Measurements from ENCODE around the gene SMYD3. TPM values are rescaled to one million over a fixed set of nuclear protein-coding genes. Genes with fewer than 3 reads are reported as not detected.

SMYD3 gene
- total and polyA plus RNA-seq, 11 donors: 6.3 to 12.1 (median 9.5) TPM

GRCh38 chr1:246208105-246208504 is 299.0 kb downstream of the SMYD3 start:
- no peak overlapping the region for H3K4me3 ChIP-seq
- no peaks in the 10 kb centered on the region for H3K4me1 ChIP-seq
- intact Hi-C loops (cut with DNase I): no loop called here
- H3K27me3 ChIP-seq: no peaks in the 10 kb centered on the region
- TF ChIP-seq CTCF (IDR thresholded peaks at IDR 0.05) (no peak), POLR2A (IDR thresholded peaks at IDR 0.05) (no peak)
- H3K27ac ChIP-seq: no peak overlapping the region
- ATAC-seq (no peak), DNase-seq (no peak)
- 75 to 91% (median 84%) methylated on average over 2 of the region's 2 CpGs for WGBS, 4 donors
- no peaks in the 10 kb centered on the region for H3K9me3 ChIP-seq
- H3K36me3 ChIP-seq: no peaks in the 10 kb centered on the region

DNA sequence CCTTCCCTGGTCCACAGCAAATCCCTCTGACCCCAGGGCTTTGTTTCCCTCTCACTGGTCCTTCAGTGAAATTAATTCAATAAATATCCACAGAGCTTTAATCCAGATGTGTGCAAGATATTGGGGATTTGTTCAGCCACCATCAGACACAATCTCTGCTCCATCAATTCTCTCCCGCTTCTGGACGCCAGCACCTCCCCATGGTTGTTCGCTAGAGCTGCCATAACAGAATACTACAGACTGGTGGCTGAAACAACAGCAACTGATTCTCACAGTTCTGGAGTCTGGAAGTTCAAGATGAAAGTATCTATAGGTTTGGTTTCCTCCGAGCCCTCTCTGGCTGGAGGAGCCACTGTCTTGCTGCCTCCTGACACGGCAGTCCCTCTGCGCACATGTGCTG is 303.9 kb downstream of the SMYD3 start:
- TF ChIP-seq CTCF (IDR thresholded peaks at IDR 0.05): no peak
- TF ChIP-seq POLR2A (IDR thresholded peaks at IDR 0.05): no peak
- Histone ChIP-seq H3K27ac (no peak overlapping the region), H3K36me3 (no peaks in the 10 kb centered on the region), H3K9me3 (no peaks in the 10 kb centered on the region), H3K4me1 (peaks cover 0 to 7% (median 0%) of the 10 kb centered on the region in 12 donors), H3K4me3 (no peak overlapping the region), H3K27me3 (no peaks in the 10 kb centered on the region)
- intact Hi-C loops (cut with DNase I): no loop called here
- no peak for DNase-seq
- 91 to 100% (median 97%) methylated on average over 6 of the region's 6 CpGs for WGBS, 4 donors
- ATAC-seq: no peak

- H3K9me3 ChIP-seq: no peaks in the 10 kb centered on the region
- no peak overlapping the region for H3K4me3 ChIP-seq
- no peaks in the 10 kb centered on the region for H3K27me3 ChIP-seq
- H3K27ac ChIP-seq: no peak overlapping the region
- 87 to 94% (median 91%) methylated on average over 4 of the region's 4 CpGs for WGBS, 4 donors
- intact Hi-C loops (cut with DNase I): no loop called here
- DNase-seq: no peak
- no peak for ATAC-seq
- no peak for TF ChIP-seq CTCF (IDR thresholded peaks at IDR 0.05)
- no peak for TF ChIP-seq POLR2A (IDR thresholded peaks at IDR 0.05)
- H3K36me3 ChIP-seq: no peaks in the 10 kb centered on the region
- peaks cover 0 to 7% (median 0%) of the 10 kb centered on the region in 12 donors for H3K4me1 ChIP-seq
These were observed 306.3 kb downstream of the SMYD3 start for GRCh38 chr1:246200738-246201137.

DNA sequence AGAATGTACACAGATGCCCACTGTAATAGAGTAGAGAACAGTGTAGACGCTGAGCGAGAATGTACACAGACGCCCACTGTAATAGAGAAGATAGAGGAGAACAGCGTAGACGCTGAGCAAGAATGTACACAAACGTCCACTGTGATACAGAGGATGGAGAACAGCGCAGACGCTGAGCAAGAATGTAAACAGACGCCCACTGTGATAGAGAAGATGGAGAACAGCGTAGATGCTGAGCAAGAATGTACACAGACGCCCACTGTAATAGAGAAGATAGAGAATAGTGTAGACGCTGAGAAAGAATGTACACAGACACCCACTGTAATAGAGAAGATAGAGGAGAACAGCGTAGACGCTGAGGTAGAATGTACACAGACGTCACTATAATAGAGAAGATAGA is 306.9 kb downstream of the SMYD3 start:
- Histone ChIP-seq H3K27ac (no peak overlapping the region), H3K9me3 (no peaks in the 10 kb centered on the region), H3K4me3 (no peak overlapping the region), H3K36me3 (no peaks in the 10 kb centered on the region), H3K27me3 (no peaks in the 10 kb centered on the region), H3K4me1 (peaks cover 0 to 7% (median 0%) of the 10 kb centered on the region in 12 donors)
- no peak for TF ChIP-seq CTCF (IDR thresholded peaks at IDR 0.05)
- no peak for TF ChIP-seq POLR2A (IDR thresholded peaks at IDR 0.05)
- intact Hi-C loops (cut with DNase I): no loop called here
- no peak for ATAC-seq
- 90 to 95% (median 91%) methylated on average over 15 of the region's 15 CpGs for WGBS, 4 donors
- DNase-seq: no peak

All from heart left ventricle (tissue), 16 donors.